ENCODE measurements around the gene DUOXA1. TPM values are rescaled to one million over a fixed set of nuclear protein-coding genes. Genes with fewer than 3 reads are reported as not detected.

The DUOXA1 gene
- total RNA-seq, 2 experiments from 2014 or later: 0.19 to 0.36 TPM

DNA sequence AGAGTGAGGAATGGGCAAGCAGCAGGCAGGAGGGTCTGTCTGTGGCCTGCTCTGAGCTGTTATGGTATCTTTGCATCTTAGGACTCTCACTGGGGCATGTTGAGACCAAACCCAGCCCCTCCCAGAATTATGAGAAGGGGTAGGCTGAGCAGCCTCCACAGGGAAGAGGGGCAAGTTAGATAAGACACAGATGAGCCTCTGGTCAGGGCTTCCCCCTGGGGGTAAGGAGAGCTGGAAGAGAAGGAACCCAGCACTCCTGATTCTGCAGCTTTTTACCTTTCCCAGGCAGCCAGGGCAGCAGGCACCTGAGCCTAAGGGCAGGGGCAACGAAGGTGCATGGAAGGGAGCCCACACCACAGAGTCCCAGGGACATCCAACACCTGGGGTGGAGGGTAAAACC is 19.4 kb upstream of the DUOXA1 start:
- CTCF ChIA-PET: no interaction called here
- H3K27me3 Mint-ChIP-seq: no peaks in the 10 kb centered on the region
- intact Hi-C loops (cut with micrococcal nuclease): no loop called here
- no peaks in the 10 kb centered on the region for H3K4me1 Mint-ChIP-seq (ENCODE audit: low read depth)
- H3K36me3 Mint-ChIP-seq: peaks cover 6% of the 10 kb centered on the region
- POLR2A ChIA-PET: no interaction called here
- H3K9me3 Mint-ChIP-seq: no peaks in the 10 kb centered on the region
- DNase-seq: no peak
- H3K4me3 Mint-ChIP-seq: no peak overlapping the region
- H3K27ac Mint-ChIP-seq: no peak overlapping the region

DNA sequence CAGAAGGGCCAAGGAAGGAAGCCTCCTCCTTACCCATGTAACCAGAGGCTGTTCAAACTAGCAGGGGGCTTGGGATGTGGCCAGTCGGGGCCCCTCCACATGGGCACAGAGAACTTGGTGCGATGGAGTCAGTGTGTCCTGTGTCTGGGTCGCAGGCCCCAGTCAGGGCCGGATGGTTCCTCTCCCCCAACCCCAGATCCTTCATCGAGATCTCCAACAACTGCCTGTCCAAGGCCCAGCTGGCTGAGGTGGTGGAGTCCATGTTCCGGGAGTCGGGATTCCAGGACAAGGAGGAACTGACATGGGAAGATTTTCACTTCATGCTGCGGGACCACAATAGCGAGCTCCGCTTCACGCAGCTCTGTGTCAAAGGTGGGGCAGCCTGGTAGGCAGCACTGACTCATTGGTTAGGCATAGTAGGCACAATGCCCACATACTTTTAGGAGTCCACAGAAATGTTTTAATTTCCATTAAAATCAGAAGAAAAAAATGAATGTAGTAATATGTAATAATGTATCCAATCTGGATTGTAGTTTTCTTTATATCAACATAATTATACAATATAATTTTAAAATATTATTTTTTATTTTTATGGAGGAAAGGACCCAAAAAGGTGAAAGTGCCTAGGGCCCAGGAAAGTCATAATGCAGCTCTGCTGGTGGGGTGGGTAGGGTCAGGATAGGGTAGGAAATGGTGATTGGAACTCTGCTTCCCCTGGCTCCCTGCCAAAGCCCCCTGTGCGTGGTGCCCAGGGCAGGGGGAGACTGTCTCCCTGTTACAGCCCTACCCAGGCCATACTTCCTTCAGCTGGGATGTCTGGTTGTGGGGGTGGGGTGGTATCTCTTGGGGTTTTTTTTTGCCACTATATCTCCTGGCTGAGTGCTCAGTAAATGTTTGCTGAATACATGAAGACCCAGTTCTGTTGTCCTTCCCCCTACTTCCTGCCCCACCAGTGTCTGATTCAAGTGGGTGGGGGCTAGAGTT is 18.7 kb upstream of the DUOXA1 start:
- Mint-ChIP-seq H3K36me3 (peaks cover 6% of the 10 kb centered on the region), H3K4me3 (no peak overlapping the region), H3K27ac (no peak overlapping the region), H3K9me3 (no peaks in the 10 kb centered on the region), H3K27me3 (no peaks in the 10 kb centered on the region), H3K4me1 (ENCODE audit: low read depth) (no peaks in the 10 kb centered on the region)
- intact Hi-C loops (cut with micrococcal nuclease): no loop called here
- ChIA-PET POLR2A (no interaction called here), CTCF (no interaction called here)
- DNase-seq: no peak

DNA sequence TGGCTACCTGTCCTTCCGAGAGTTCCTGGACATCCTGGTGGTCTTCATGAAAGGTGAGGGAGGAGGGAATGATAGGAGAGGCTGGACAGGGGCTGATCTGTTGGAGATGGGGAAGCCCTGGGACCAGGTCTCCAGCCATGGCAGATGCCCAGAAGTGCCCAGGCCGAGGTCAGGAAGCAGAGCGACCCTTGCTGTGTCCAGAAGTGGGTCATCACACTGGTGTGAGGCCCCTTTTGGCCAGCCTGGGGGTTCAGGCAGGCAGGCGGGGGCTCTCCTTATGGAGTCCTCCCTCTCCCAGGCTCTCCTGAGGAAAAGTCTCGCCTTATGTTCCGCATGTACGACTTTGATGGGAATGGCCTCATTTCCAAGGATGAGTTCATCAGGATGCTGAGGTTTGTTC is 17.9 kb upstream of the DUOXA1 start:
- H3K27ac Mint-ChIP-seq: no peak overlapping the region
- peaks cover 6% of the 10 kb centered on the region for H3K36me3 Mint-ChIP-seq
- no peak for DNase-seq
- H3K4me1 Mint-ChIP-seq (ENCODE audit: low read depth): no peaks in the 10 kb centered on the region
- POLR2A ChIA-PET: no interaction called here
- intact Hi-C loops (cut with micrococcal nuclease): no loop called here
- H3K27me3 Mint-ChIP-seq: no peaks in the 10 kb centered on the region
- no peaks in the 10 kb centered on the region for H3K9me3 Mint-ChIP-seq
- CTCF ChIA-PET: no interaction called here
- no peak overlapping the region for H3K4me3 Mint-ChIP-seq

DNA sequence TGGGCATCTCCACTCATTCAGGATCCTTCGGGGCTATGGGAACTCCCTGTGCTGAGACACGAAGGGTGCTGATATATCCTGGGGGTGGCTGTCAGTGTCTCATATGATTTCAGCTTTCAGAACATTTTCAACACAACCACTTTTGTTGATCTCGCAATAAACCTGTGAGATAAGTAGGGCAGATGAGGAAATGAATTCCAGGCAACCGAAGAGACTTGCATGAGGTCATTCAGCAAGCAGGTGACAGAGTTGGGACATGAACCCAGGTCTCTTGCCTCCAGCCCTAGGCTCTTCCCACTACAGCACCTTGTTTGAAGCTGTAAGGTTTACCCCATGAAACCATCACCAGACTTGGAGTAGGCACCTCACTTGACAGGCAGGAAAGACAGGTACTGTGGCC is 16.7 kb upstream of the DUOXA1 start:
- no peak overlapping the region for H3K27ac Mint-ChIP-seq
- ChIA-PET POLR2A (interaction anchor here (1.3 kb wide), 1 partner anchor 40 kb away, joined by 3 read pairs; no protein-coding TSS in a partner anchor), CTCF (interaction anchor here (0.5 to 1.4 kb wide), 2 partner anchors 9 to 28 kb away, joined by 3 to 8 read pairs; no protein-coding TSS in a partner anchor)
- intact Hi-C loops (cut with micrococcal nuclease): no loop called here
- no peak for DNase-seq
- H3K4me1 Mint-ChIP-seq (ENCODE audit: low read depth): no peaks in the 10 kb centered on the region
- H3K36me3 Mint-ChIP-seq: no peaks in the 10 kb centered on the region
- H3K27me3 Mint-ChIP-seq: no peaks in the 10 kb centered on the region
- no peaks in the 10 kb centered on the region for H3K9me3 Mint-ChIP-seq
- H3K4me3 Mint-ChIP-seq: no peak overlapping the region

DNA sequence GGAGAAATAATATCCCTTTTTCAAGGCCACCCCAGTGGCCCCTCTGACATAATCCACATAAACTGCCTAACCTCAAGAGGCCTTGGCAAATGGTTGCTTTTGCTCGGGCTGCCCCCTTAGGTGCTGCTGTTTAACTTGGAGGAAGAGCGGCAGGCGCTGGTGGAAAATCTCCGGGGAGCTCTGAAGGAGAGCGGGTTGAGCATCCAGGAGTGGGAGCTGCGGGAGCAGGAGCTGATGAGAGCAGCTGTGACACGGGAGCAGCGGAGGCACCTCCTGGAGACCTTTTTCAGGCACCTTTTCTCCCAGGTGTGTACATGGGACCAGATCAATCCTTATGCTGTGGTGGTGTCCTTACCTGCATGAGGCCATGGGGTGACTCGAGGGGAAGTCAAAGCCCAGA is 15.1 kb upstream of the DUOXA1 start:
- no peaks in the 10 kb centered on the region for H3K4me1 Mint-ChIP-seq (ENCODE audit: low read depth)
- intact Hi-C loops (cut with micrococcal nuclease): no loop called here
- H3K27ac Mint-ChIP-seq: no peak overlapping the region
- CTCF ChIA-PET: interaction anchor here (0.6 to 1.9 kb wide), 2 partner anchors 27 to 35 kb away, joined by 3 to 6 read pairs; no protein-coding TSS in a partner anchor
- H3K27me3 Mint-ChIP-seq: no peaks in the 10 kb centered on the region
- no peaks in the 10 kb centered on the region for H3K9me3 Mint-ChIP-seq
- DNase-seq: no peak
- H3K36me3 Mint-ChIP-seq: no peaks in the 10 kb centered on the region
- H3K4me3 Mint-ChIP-seq: no peak overlapping the region
- POLR2A ChIA-PET: no interaction called here

DNA sequence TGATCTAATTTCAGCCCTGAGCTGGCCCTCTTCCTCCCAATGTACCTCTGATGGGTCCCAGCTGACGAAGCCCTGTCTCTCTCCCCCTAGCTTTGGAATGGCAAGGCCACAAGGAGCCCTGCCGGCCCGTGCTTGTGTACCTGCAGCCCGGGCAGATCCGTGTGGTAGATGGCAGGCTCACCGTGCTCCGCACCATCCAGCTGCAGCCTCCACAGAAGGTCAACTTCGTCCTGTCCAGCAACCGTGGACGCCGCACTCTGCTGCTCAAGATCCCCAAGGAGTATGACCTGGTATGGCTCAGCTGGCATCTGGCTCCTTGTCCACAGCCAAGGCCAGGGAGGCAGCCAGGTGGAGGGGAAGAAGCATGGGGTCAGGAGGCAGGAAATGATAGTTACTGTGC is 14.3 kb upstream of the DUOXA1 start:
- POLR2A ChIA-PET: no interaction called here
- intact Hi-C loops (cut with micrococcal nuclease): no loop called here
- Mint-ChIP-seq H3K27me3 (no peaks in the 10 kb centered on the region), H3K27ac (no peak overlapping the region), H3K4me1 (ENCODE audit: low read depth) (no peaks in the 10 kb centered on the region), H3K4me3 (no peak overlapping the region), H3K36me3 (no peaks in the 10 kb centered on the region), H3K9me3 (no peaks in the 10 kb centered on the region)
- CTCF ChIA-PET: interaction anchor here (1.9 kb wide), 1 partner anchor 26 kb away, joined by 6 read pairs; no protein-coding TSS in a partner anchor
- DNase-seq: no peak

DNA sequence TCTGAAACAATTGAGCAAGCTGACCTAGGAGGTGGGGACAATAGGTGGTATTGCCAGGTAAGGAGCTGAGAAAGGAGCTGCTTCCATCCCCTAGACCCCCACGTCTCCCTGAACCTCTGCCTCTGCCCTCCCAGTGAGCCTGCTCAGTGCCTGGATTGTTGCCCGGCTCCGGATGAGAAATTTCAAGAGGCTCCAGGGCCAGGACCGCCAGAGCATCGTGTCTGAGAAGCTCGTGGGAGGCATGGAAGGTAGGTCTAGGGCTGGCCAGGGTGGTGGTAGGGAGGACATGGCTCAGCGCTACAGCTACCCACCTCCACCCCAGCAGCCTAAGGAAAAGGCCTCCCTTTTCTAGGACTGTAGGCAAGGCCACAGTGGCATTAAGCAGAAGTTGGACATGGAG is 13.4 kb upstream of the DUOXA1 start:
- Mint-ChIP-seq H3K4me1 (ENCODE audit: low read depth) (no peaks in the 10 kb centered on the region), H3K36me3 (no peaks in the 10 kb centered on the region), H3K27ac (no peak overlapping the region), H3K9me3 (no peaks in the 10 kb centered on the region), H3K27me3 (peaks cover 1% of the 10 kb centered on the region), H3K4me3 (no peak overlapping the region)
- CTCF ChIA-PET: interaction anchor here (0.9 to 1.9 kb wide), 2 partner anchors 13 to 25 kb away, joined by 3 to 6 read pairs; no protein-coding TSS in a partner anchor
- DNase-seq: no peak
- intact Hi-C loops (cut with micrococcal nuclease): no loop called here
- POLR2A ChIA-PET: no interaction called here

DNA sequence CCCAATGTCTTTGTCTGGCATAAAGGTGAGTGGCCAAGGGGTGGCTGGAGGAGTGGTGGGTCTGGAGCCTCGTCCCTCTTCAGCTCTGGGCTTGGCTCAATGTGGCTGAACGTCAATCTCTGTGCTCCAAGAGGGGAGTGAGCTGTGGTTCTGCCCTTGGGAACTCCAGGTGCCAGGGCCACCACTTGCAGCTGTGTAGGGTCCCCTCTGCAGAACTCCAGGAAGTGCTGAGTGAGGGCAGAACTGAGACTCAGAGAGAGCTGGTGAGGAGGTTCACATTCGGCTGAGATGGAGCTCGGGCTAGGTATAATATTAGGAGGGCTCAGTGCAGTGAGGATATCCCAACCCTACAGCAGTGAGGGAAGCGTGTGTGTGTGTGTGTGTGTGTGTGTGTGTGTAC is 11.7 kb upstream of the DUOXA1 start:
- intact Hi-C loops (cut with micrococcal nuclease): no loop called here
- Mint-ChIP-seq H3K27ac (no peak overlapping the region), H3K9me3 (no peaks in the 10 kb centered on the region), H3K4me1 (ENCODE audit: low read depth) (peaks cover 4% of the 10 kb centered on the region), H3K27me3 (peaks cover 6% of the 10 kb centered on the region), H3K36me3 (no peaks in the 10 kb centered on the region), H3K4me3 (no peak overlapping the region)
- ChIA-PET POLR2A (no interaction called here), CTCF (interaction anchor here (1.0 to 1.1 kb wide), 3 partner anchors 11 to 23 kb away, joined by 3 to 5 read pairs (median 3); partner anchors contain the start of gene DUOX1)
- no peak for DNase-seq

DNA sequence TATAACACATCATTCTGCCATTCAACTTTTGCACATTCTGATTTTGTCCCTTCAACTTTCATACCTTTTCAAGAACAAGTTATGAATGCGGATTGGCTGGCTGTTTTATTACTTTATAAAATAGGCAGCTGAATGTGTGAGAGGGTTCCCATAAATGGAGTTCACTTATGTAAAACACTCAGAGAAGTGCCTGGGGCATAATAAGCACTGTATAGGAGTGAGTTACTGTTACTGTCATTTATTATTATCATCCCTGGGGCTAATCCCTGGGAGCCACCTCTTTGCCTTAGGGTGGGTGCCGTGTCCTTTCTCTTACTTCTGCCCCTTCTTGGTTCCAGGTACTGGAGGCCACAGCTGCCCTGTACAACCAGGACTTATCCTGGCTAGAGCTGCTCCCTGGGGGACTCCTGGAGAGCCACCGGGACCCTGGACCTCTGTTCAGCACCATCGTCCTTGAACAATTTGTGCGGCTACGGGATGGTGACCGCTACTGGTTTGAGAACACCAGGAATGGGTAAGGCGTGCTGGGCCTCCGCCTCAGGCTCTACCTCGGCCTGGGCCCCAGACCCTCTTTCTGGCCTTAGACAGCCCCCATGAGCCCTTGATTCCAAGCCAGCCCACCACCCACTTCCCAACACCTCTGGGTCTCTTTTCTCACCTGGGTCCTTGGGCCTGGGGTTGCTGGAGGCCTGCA is 11.0 kb upstream of the DUOXA1 start:
- intact Hi-C loops (cut with micrococcal nuclease): no loop called here
- no peak overlapping the region for H3K27ac Mint-ChIP-seq
- POLR2A ChIA-PET: no interaction called here
- H3K27me3 Mint-ChIP-seq: peaks cover 10% of the 10 kb centered on the region
- DNase-seq: no peak
- CTCF ChIA-PET: interaction anchor here (1.0 to 1.5 kb wide), 2 partner anchors 22 to 23 kb away, joined by 5 read pairs; no protein-coding TSS in a partner anchor
- H3K36me3 Mint-ChIP-seq: no peaks in the 10 kb centered on the region
- peaks cover 8% of the 10 kb centered on the region for H3K4me1 Mint-ChIP-seq (ENCODE audit: low read depth)
- H3K9me3 Mint-ChIP-seq: no peaks in the 10 kb centered on the region
- no peak overlapping the region for H3K4me3 Mint-ChIP-seq

DNA sequence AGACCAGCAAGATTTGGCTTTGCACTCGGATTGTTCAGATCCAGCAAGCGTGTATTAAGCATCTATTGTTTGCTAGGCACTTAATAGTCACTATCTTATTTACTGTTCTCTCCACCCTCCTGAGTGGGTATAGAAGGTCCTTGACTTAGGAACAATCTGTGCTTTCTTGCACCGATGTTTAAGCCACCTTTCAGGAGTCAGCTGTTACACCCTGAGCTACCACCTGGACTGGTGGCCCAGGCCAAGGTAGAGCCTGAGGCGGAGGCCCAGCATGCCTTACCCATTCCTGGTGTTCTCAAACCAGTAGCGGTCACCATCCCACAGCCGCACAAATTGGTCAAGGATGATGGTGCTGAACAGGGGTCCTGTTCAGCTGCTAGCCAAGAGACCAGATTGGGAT is 10.1 kb upstream of the DUOXA1 start:
- Mint-ChIP-seq H3K36me3 (no peaks in the 10 kb centered on the region), H3K4me3 (no peak overlapping the region), H3K27ac (no peak overlapping the region), H3K9me3 (no peaks in the 10 kb centered on the region), H3K27me3 (peaks cover 12% of the 10 kb centered on the region), H3K4me1 (ENCODE audit: low read depth) (peaks cover 10% of the 10 kb centered on the region)
- POLR2A ChIA-PET: no interaction called here
- DNase-seq: no peak
- intact Hi-C loops (cut with micrococcal nuclease): no loop called here
- CTCF ChIA-PET: interaction anchor here (1.5 kb wide), 1 partner anchor 22 kb away, joined by 5 read pairs; no protein-coding TSS in a partner anchor

DNA sequence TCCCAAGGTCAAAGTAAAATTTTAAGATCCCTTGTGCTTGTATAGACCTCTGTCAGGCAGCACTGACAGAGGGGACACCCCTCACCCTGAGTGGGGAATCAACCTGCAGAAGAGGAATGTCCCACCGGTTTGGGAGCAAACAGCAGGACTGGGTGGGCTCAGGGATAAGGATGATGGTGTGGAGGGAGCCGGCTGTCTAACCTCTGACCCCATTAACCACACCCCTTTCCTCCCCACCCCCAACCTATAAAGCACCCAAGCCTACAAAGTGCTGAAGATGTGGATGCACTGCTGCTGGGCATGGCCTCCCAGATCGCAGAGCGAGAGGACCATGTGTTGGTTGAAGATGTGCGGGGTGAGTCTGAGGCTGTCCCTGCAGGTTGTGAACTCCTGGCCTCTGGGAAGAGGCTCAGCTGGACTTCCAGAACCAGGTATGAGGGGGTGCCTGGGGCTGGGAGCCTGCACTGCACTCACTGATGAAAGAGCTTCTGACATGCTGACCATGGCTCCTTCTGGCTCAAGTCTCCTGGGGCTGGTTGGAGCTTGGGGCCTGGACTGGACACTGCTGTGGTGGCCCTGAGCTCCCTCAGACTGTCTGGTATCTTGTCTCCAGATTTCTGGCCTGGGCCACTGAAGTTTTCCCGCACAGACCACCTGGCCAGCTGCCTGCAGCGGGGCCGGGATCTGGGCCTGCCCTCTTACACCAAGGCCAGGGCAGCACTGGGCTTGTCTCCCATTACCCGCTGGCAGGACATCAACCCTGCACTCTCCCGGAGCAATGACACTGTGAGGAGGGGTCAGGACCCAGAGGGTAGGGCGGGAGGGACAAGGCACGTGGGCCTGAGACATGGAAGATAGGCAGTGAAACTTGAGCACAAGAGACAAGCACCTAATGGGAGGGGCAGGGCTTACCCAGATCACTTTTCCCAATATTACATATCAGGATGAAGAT is 9.4 kb upstream of the DUOXA1 start:
- intact Hi-C loops (cut with micrococcal nuclease): no loop called here
- H3K4me1 Mint-ChIP-seq (ENCODE audit: low read depth): peaks cover 12% of the 10 kb centered on the region
- H3K27ac Mint-ChIP-seq: no peak overlapping the region
- no peaks in the 10 kb centered on the region for H3K9me3 Mint-ChIP-seq
- ChIA-PET POLR2A (interaction anchor here (0.7 kb wide), 1 partner anchor 13 kb away, joined by 3 read pairs; no protein-coding TSS in a partner anchor), CTCF (interaction anchor here (1.3 to 1.9 kb wide), 3 partner anchors 13 to 21 kb away, joined by 4 to 7 read pairs (median 5); no protein-coding TSS in a partner anchor)
- no peak for DNase-seq
- H3K4me3 Mint-ChIP-seq: no peak overlapping the region
- H3K36me3 Mint-ChIP-seq: no peaks in the 10 kb centered on the region
- peaks cover 19% of the 10 kb centered on the region for H3K27me3 Mint-ChIP-seq
